ENCODE measurements around the gene ZFP69B.

The ZFP69B gene

GRCh38 chr1:40449684-40450494 lies at the start of gene ZFP69B (continued):
- TF ChIP-seq HIC1 (tag by site-specific recombination; IDR thresholded peaks at IDR 0.05) = peak; percentile 39; the same call in 1 of the 2 replicates
- peak; percentile 38 for TF ChIP-seq KLF1 (tag by site-specific recombination; IDR thresholded peaks at IDR 0.05)
- peak; percentile 97 for TF ChIP-seq KLF9 (tag by site-specific recombination; IDR thresholded peaks at IDR 0.05; ENCODE audit: low read depth)
- TF ChIP-seq ZNF24 (tag by site-specific recombination; IDR thresholded peaks at IDR 0.05) = no peak
- peak; percentile 93 for TF ChIP-seq ZBTB48 (tag by site-specific recombination; IDR thresholded peaks at IDR 0.05)
- TF ChIP-seq SP7 (tag by site-specific recombination; IDR thresholded peaks at IDR 0.05) = peak; percentile 65
- TF ChIP-seq SALL2 (tag by site-specific recombination; IDR thresholded peaks at IDR 0.05; ENCODE audit: borderline replicate concordance) = no peak
- peak; percentile 71 for TF ChIP-seq ZXDB (tag by site-specific recombination; IDR thresholded peaks at IDR 0.05)
- no peak for TF ChIP-seq ZNF266 (tag by site-specific recombination; IDR thresholded peaks at IDR 0.05; ENCODE audit: low read depth)
- TF ChIP-seq GLIS1 (tag by site-specific recombination; IDR thresholded peaks at IDR 0.05) = peak; percentile 76
- TF ChIP-seq TRIM28 (IDR thresholded peaks at IDR 0.05; ENCODE audit: borderline replicate concordance, low read length) = peak; percentile 64
- peak; percentile 83 for TF ChIP-seq MZF1 (tag by site-specific recombination; IDR thresholded peaks at IDR 0.05; ENCODE audit: borderline replicate concordance)
- 0 out of 2 replicates have a peak, but pooled peaks have one; percentile 5 for TF ChIP-seq ZNF623 (tag by site-specific recombination; IDR thresholded peaks at IDR 0.05)
- 0 out of 2 replicates have a peak, but pooled peaks have one; percentile 22 for TF ChIP-seq ZSCAN16 (tag by site-specific recombination; IDR thresholded peaks at IDR 0.05)
- TF ChIP-seq ZNF341 (tag by site-specific recombination; IDR thresholded peaks at IDR 0.05; ENCODE audit: low read depth) = peak; percentile 86
- TF ChIP-seq ZNF138 (tag by site-specific recombination; IDR thresholded peaks at IDR 0.05; ENCODE audit: borderline replicate concordance) = no peak
- no peak for TF ChIP-seq TSHZ1 (tag by site-specific recombination; IDR thresholded peaks at IDR 0.05; ENCODE audit: borderline replicate concordance)
- TF ChIP-seq ZNF398 (tag by site-specific recombination; IDR thresholded peaks at IDR 0.05) = peak; percentile 57
- TF ChIP-seq ZNF394 (tag by site-specific recombination; IDR thresholded peaks at IDR 0.05; ENCODE audit: borderline replicate concordance) = no peak
- TF ChIP-seq ZSCAN4 (tag by site-specific recombination; IDR thresholded peaks at IDR 0.05) = no peak
- peak; percentile 47 for TF ChIP-seq ZBTB11 (tag by site-specific recombination; conservative IDR thresholded peaks at IDR 0.05; ENCODE audit: low read depth)
- TF ChIP-seq YY1 (tag by site-specific recombination; IDR thresholded peaks at IDR 0.05) = peak; percentile 51
- TF ChIP-seq ZNF561 (tag by site-specific recombination; IDR thresholded peaks at IDR 0.05; ENCODE audit: borderline replicate concordance) = peak; percentile 91; the same call in 1 of the 2 replicates
- peak; percentile 25; the same call in 1 of the 2 replicates for TF ChIP-seq KLF10 (tag by site-specific recombination; IDR thresholded peaks at IDR 0.05)
- peak; percentile 91 for TF ChIP-seq ZNF76 (tag by site-specific recombination; IDR thresholded peaks at IDR 0.05; ENCODE audit: borderline replicate concordance, low read depth)
